ENCODE data around the gene ST3GAL6. TPM values are rescaled to one million over a fixed set of nuclear protein-coding genes. Genes with fewer than 3 reads are reported as not detected.

Gene ST3GAL6

Small RNA genes within 50 kb of the gene (small RNA-seq; reads per million reads assigned to genes)
- gene RNU6-26P (ENCODE audit: low read depth), result not detected

Data from mesenchymal stem cell (in vitro differentiated cells and primary cell).